GM21515 (cell line): Measurements from ENCODE around the gene FBLN7.
"Not testable (repeated sequence)": the region's sequence is repeated elsewhere in the genome, so short reads cannot be mapped to it uniquely, and the experiment has no call there.

Source experiments
- ATAC-seq: cut with Tn5 transposase; IDR thresholded peaks from one replicate; pipeline ENCODE4 v1.9.1; 2021; ENCODE audit not compliant: unreplicated experiment

FBLN7 gene

GRCh38 chr2:112181571-112182290, 43.5 kb downstream of the FBLN7 start:
- ATAC-seq, result no peak

DNA sequence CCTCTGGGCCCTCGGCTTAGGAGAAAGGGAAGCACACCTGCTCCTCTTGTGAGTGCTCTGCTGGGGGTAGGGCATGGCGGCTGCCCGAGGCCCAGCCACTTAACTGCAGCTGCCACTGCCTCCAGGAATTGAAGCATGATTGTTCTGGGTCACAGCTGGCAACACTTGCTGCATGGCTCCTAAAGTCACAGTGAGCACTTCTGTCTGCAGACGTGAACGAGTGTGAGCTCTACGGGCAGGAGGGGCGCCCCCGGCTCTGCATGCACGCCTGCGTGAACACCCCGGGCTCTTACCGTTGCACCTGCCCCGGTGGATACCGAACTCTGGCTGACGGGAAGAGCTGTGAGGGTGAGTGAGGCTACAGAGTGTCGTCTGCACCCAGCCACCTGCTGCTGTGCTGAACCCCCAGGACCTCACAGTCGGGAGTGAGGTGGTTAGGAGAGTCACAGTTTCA, 44.4 kb downstream of the FBLN7 start:
- no peak for ATAC-seq

- no peak for ATAC-seq
Observed at GRCh38 chr2:112183327-112184025, 45.3 kb downstream of the FBLN7 start.

GRCh38 chr2:112184121-112184520, 45.9 kb downstream of the FBLN7 start:
- ATAC-seq, result no peak

- ATAC-seq, result no peak
Observed at GRCh38 chr2:112185131-112185530, 46.9 kb downstream of the FBLN7 start.

DNA sequence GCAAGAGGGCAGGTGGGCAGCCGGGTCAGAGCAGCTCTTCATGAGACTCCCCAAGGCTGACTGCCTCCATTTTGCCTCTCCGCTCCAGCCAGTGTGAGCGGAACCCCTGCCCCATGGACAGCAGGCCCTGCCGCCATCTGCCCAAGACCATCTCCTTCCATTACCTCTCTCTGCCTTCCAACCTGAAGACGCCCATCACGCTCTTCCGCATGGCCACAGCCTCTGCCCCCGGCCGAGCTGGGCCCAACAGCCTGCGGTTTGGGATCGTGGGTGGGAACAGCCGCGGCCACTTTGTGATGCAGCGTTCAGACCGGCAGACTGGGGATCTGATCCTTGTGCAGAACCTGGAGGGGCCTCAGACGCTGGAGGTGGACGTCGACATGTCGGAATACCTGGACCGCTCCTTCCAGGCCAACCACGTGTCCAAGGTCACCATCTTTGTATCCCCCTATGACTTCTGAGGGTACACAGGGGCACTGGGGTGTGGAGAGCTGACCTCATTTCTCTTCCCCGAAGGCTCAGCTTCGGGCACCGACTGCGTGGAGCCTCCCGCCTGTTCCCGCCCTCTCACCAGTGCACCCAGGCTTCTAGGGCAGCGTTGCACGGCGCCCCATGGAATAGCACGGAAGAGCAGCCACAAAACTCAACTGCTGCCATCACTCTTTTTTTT, 49.0 kb downstream of the FBLN7 start:
- no peak for ATAC-seq

GRCh38 chr2:112187805-112188596, 49.8 kb downstream of the FBLN7 start:
- no peak for ATAC-seq

GRCh38 chr2:112189001-112189556, 50.9 kb downstream of the FBLN7 start:
- no peak for ATAC-seq

GRCh38 chr2:112194028-112194427, 55.8 kb downstream of the FBLN7 start:
- no peak for ATAC-seq

DNA sequence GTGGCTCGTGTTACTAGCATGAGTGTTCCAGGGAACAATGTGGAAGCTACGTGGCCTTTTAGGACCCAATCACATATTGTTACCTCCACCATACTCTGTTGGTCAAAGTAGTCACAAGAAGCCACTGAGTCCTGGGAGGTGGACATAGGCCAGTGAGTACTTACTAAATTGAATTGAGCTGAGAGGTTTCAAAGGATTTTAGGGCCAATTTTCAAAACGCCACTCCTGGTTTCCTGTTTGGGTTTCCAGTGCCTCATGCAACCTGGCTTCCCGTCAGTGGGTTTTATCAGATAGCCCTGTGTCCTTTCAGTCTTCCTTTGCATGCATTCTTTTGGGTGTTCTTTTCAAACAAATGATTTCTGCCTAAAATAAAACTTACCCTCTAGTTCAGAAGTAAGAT, 56.3 kb downstream of the FBLN7 start:
- ATAC-seq, result no peak

GRCh38 chr2:112195167-112195766, 57.1 kb downstream of the FBLN7 start:
- no peak for ATAC-seq

DNA sequence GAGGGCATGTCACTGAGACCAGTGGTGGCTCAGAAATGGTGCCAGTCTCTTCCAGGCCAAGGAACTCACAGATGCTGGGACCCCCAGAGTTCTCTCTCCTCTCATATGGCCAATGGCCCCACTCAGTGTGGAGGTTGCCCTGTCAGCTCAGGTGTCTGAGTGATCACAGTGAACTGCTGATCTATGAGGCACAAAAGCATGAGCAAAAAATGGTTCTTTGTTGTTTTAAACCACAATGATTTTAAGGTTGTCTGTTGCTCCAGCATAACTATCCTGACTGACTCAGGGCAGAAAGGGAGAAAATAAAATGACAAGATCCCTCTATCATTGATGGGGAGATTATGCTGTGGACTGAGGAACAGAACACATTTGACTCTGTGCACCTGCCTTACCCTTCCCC, 57.8 kb downstream of the FBLN7 start:
- no peak for ATAC-seq

DNA sequence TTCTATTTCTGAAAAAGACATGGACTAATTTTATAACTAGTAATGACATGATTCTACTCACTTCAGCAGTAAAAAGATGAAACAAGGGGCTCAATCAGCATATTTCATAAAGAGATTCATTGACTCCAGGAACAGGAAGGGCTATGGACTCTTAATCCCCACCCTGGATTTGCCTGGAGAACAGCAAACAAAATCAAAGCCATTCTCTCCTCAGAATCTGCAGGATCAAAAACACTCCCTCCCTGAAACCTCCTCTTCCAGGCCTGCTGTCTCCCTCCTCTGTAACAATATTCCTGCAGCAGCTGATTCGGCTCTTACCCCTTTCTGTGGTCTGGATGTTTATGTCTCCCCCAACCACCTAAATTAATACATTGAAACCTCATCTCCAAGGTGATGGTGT, 59.7 kb downstream of the FBLN7 start:
- no peak for ATAC-seq

DNA sequence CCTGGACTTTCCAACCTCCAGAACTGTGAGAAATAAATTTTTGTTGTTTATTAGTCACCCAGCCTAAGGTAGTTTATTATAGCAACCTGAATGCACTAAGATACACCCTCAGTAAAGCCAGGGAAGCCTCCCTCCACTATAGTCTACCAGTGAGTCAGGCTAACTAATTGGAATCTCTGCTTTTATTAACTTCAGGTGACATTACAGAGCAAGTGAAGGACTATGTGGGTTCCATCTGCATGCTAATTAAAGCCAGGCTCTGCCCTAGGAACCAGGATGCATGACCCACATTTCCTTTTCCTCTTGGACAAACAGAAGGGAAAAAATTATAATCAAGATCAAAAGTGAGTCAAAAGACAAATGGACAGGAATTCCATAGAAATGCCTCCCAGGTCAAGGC, 60.6 kb downstream of the FBLN7 start:
- no peak for ATAC-seq

DNA sequence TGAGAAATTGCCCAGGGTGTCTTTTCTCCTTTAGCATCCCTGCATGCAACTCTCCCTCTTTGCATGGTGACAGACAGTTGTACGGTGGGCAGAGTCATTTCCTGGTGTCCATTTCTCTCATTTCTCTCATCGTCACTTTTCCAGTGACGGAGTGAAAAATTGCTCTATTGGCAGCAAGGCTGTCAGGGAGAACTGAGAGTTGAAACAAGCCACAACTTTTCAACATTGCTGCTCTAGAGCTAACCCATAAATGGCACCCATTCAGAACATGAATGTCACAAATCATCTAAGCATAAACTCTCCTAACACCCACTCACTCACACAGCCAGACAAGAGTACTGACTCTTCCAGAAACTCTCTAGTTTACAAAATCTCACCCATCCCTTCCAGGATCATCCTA, 61.0 kb downstream of the FBLN7 start:
- ATAC-seq, result no peak

DNA sequence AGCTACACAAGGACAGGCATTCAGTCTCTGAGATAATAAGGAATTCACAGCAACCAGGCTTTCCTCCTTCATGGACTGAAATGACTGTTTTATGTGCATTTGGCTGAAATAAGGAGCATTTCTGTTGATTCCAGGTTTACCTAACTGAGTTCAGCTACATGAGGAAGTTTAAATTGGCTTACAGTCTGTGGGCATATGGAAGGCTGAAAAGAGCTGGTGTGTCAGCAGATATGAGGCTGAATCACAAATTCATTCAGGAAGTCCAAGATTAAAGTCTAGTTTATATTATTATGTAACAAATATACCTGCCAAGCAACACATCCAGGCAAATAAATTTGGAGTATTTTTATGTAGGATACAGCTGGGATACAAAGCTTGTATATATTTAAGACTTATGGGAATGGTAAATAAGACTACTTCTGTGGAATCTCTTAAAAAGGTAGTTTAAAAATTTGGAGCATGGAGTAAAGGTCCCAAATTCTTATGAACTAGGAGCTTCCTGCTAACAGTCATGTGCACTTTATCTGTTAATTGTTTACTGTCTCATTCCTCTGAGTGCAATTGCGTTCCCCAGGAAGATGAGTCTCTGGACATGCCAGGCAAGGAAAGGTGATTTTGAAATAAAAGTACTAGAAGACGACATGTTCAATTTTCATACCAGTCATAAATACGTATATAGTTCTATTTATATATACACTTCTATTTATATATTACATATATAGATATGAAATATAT, 63.7 kb downstream of the FBLN7 start:
- ATAC-seq, result no peak

GRCh38 chr2:112204411-112204810, 66.2 kb downstream of the FBLN7 start:
- ATAC-seq, result no peak

GRCh38 chr2:112207905-112208304, 69.7 kb downstream of the FBLN7 start:
- not testable (repeated sequence) for ATAC-seq

DNA sequence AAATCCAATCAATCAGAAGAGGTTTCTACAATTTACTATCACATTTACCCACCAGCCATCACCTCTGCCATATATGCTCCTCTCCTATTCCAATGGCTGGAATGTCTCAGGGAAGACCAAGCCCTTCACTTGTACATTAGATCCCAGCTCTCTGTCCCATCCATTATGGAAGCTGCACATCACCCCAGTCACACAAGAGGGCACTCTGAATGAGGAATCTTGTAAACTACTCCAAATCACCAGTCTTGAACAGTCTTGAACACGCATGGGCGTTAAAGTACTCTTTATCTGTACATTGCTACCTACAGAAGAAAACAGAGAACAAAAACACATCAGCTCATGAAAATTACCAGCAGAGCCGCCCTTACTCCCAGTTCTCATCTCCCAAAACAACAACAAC, 78.0 kb downstream of the FBLN7 start:
- no peak for ATAC-seq

DNA sequence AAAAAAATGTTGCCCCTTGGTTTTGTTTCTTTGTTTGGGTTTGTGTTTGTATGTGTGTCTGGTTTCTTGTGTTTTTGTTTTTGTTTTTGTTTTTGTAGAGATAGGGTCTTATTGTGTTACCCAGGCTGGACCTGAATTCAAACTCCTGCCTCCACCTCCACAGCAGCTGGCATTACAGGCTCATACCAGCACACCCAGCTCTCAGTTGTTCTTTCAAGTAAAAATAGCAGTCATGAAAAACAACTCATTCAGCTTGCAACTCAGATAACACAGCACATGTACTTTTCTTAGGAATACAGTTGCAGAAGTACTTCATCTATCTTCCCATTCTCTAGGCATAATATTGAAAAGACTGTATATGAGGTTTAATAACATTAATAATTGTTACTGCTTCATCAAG, 79.7 kb downstream of the FBLN7 start:
- ATAC-seq, result no peak
